Bronchial epithelial cell (primary cell): ENCODE data around the gene DAPK2. TPM values are rescaled to one million over a fixed set of nuclear protein-coding genes. Genes with fewer than 3 reads are reported as not detected.

Source experiments
- DNase-seq: peaks from one replicate; pipeline ENCODE4 v3.0.0-alpha.2; 2010; ENCODE audit warnings: low read depth
- FAIRE-seq: peaks from 2 replicates; lab custom pipeline; 2011; peaks lifted over from hg19 to GRCh38; lab: Jason Lieb, UNC
- H3K27me3 ChIP-seq: 2 replicates; pipeline ENCODE4 v1.5.1; 2011; ENCODE audit warnings: low read length; ENCODE audit not compliant: control insufficient read depth, insufficient read depth
- H3K36me3 ChIP-seq: 2 replicates; pipeline ENCODE4 v1.5.1; 2011; ENCODE audit warnings: low read length; ENCODE audit not compliant: control insufficient read depth, insufficient read depth
- H3K4me3 ChIP-seq: 2 replicates; pipeline ENCODE4 v1.5.1; 2011; ENCODE audit warnings: mild to moderate bottlenecking, low read depth, low read length, control low read depth
- total RNA-seq: library from RNA; depleted of rRNA; stranded (reverse); fragments of >200 nt; gene quantifications from 2 replicates; pipeline ENCODE4 v1.2.1, GENCODE V29; 2014
- TF ChIP-seq, protein P1 (sequence below): IDR thresholded peaks from 2 replicates; pipeline ENCODE4 v1.5.1; 2011; ENCODE audit warnings: mild to moderate bottlenecking, moderate library complexity, low read length, control low read depth, inconsistent platforms; ENCODE audit not compliant: insufficient read depth, severe bottlenecking

Gene DAPK2
- total RNA-seq, 1 donor from 2014 or later: 0.53 TPM

DNA sequence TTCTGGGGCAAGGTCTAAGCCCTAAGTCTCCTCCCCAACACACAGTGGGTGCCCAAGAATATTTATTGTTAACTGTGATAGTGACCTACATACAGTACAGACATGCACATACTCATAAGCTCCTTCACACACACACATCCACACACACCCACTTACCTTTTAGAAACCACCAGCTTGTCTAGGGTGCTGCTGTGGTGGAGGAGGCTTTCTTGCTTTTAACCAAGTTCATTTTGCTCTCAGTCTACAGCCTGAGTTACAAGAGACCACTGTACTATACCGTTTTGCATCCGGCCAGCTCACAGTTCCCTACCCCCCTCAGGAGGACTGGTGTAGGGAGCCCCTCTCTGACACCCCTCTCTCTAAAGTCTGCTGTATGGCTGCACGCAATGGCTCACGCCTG is 16.7 kb downstream of the DAPK2 start:
- Histone ChIP-seq H3K27me3 (no peaks in the 10 kb centered on the region), H3K4me3 (no peak overlapping the region), H3K36me3 (no peaks in the 10 kb centered on the region)
- TF ChIP-seq, protein P1, sequence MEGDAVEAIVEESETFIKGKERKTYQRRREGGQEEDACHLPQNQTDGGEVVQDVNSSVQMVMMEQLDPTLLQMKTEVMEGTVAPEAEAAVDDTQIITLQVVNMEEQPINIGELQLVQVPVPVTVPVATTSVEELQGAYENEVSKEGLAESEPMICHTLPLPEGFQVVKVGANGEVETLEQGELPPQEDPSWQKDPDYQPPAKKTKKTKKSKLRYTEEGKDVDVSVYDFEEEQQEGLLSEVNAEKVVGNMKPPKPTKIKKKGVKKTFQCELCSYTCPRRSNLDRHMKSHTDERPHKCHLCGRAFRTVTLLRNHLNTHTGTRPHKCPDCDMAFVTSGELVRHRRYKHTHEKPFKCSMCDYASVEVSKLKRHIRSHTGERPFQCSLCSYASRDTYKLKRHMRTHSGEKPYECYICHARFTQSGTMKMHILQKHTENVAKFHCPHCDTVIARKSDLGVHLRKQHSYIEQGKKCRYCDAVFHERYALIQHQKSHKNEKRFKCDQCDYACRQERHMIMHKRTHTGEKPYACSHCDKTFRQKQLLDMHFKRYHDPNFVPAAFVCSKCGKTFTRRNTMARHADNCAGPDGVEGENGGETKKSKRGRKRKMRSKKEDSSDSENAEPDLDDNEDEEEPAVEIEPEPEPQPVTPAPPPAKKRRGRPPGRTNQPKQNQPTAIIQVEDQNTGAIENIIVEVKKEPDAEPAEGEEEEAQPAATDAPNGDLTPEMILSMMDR: no peak
- FAIRE-seq (no peak), DNase-seq (no peak)

DNA sequence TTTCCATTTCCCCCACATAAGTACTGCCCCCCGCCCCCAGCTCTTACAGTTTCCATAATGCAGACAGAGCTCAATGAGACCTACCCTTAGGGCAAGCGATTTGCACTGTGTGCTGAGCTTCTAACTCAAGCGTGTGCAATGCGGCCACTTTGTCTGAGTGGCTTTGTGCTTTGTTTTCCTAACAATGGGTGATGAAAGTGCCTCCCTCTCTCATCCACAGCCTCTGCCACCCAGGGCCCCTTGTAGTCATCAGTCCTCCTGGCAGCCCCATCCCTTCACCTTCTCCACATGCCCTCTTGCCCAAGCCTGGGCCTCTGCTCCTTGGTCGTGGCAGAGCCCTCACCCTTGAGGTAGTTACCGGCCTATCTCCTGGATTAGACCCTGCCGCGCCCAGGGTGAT is 17.2 kb downstream of the DAPK2 start:
- TF ChIP-seq, protein P1: no peak
- Histone ChIP-seq H3K27me3 (no peaks in the 10 kb centered on the region), H3K4me3 (no peak overlapping the region), H3K36me3 (no peaks in the 10 kb centered on the region)
- FAIRE-seq (no peak), DNase-seq (no peak)

DNA sequence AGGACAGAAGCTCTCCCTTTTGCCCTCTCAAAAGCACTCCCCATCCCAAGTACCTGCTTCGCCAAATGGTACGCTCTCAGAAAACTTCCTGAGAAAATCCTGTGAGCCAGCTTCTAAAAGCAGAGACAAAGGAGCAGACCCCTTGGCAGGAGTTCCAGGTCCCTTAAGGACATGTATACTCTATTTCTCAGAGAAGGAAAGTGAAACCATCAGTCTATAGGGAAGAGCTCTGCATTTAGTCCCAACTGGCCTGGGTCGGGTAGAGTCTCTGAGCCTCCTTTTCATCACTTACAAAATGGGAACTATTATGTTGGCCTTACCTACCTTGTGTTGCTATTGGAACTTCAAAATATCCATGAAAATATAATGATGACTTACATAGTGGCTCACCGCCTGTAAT is 19.7 kb downstream of the DAPK2 start:
- no peaks in the 10 kb centered on the region for H3K36me3 ChIP-seq
- DNase-seq (no peak), FAIRE-seq (no peak)
- no peak overlapping the region for H3K4me3 ChIP-seq
- TF ChIP-seq, protein P1: no peak
- H3K27me3 ChIP-seq: peaks cover 2% of the 10 kb centered on the region

DNA sequence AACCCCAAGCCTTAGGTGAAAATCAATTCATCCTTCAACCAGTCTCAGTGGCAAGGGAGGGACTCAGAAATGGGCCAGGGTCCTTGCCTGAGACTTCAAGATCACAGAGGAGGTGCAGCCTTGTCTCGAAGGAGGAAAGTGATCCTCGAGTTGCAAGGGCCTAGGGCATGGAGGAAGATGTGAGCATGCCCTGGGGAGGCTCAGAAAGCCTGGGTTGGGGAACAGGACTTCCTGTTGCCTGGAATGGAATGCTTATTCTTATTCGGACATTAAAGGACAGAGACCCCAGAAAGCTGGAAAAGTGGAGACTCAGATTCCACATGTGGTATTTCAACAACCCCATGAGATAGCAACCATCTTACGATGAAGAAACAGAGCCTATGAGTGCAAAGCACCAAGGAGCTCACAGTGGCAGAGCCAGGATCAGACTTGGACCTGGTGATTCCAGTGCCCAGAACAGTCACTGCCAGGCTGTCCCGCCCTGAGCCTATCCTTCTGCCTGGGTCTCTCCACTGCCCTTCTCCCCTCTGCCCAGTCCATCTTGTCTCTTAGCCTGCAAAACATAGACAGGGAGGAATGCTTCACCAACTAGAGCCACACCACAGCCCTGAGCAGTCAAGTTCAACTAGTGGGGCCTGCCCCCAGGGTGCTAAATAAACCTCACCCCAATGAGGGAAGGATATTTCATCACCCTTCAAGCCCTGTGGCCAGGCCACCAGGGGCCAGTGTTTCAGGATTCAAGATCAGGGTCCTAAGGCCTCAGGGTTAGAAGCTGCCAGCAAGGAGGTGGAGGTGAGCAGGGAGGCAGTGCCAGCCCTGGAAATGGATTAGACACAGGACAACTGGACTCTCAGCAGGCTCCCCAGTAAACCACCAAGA is 21.9 kb downstream of the DAPK2 start:
- Histone ChIP-seq H3K4me3 (no peak overlapping the region), H3K27me3 (peaks cover 2% of the 10 kb centered on the region), H3K36me3 (no peaks in the 10 kb centered on the region)
- TF ChIP-seq, protein P1: no peak
- DNase-seq: no peak
- FAIRE-seq: no peak

DNA sequence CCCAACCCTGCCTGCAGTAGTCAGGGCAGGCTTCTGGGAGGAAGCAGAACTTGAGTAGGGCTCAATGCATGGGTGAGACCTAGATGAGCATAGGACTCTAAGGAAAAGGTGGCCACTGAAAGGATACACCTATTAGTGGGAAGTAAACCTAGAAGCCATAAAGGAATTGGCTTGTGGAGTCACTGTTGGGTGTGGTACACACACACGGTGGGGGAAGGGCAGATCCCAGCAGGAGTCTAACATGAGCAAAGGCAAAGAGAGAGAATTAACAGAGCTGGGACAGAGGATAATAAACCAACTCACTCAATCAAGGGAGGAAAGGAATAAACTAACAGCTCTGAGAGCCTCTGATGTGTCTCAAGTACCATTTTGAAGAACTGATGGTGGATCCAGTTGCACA is 23.1 kb downstream of the DAPK2 start:
- no peak for DNase-seq
- H3K27me3 ChIP-seq: peaks cover 2% of the 10 kb centered on the region
- H3K36me3 ChIP-seq: no peaks in the 10 kb centered on the region
- no peak overlapping the region for H3K4me3 ChIP-seq
- FAIRE-seq: no peak
- TF ChIP-seq, protein P1: no peak
